IMR-90 (cell line): ENCODE measurements around the gene NRP2. TPM values are rescaled to one million over a fixed set of nuclear protein-coding genes. Genes with fewer than 3 reads are reported as not detected.

Experiments
- ATAC-seq: fragments of 200-7000 bp; cut with Tn5 transposase; 2 replicates; pipeline ENCODE4 v1.9.1; 2020; ENCODE audit warnings: low read depth, mild to moderate bottlenecking, moderate library complexity
- BruUV-seq: library from RNA; stranded (reverse); fragments of 400-500 nt; replicated peaks from 2 replicates; lab custom pipeline; 2021; lab: Mats Ljungman, UMichigan
- CTCF ChIA-PET: fragments of 300-600 bp; formaldehyde crosslinking; extraction: SDS; loops from one replicate; lab custom pipeline; 2021; ENCODE audit warnings: antibody characterized with exemption; lab: Yijun Ruan, JAX
- POLR2A ChIA-PET: fragments of 300-600 bp; sonication (Branson Sonifier 250); formaldehyde crosslinking; loops from one replicate; lab custom pipeline; 2022; ENCODE audit warnings: antibody characterized with exemption; ENCODE audit not compliant: unreplicated experiment; lab: Charles Lee
- DNase-seq: peaks from one replicate; pipeline ENCODE4 v3.0.0; 2013
- H2AFZ ChIP-seq: replicated peaks from 2 replicates; pipeline ENCODE3; 2013; ENCODE audit warnings: low read length, mild to moderate bottlenecking; ENCODE audit not compliant: poor library complexity
- H2AK5ac ChIP-seq: 2 replicates; pipeline ENCODE4 v1.6.1; 2013; ENCODE audit warnings: low read depth, low read length, inconsistent platforms
- H2AK9ac ChIP-seq: replicated peaks from 2 replicates; pipeline ENCODE3; 2013; ENCODE audit warnings: mild to moderate bottlenecking, low read depth, low read length, moderate library complexity; ENCODE audit not compliant: poor library complexity
- H2BK120ac ChIP-seq: 2 replicates; pipeline ENCODE4 v1.6.1; 2013; ENCODE audit warnings: low read depth, low read length, inconsistent platforms
- H2BK15ac ChIP-seq: 3 replicates; pipeline ENCODE4 v1.6.1; 2013; ENCODE audit warnings: low read depth, low read length, inconsistent platforms
- H2BK20ac ChIP-seq: 2 replicates; pipeline ENCODE4 v1.6.1; 2013; ENCODE audit warnings: low read depth, mild to moderate bottlenecking, inconsistent platforms, low read length, moderate library complexity
- H2BK5ac ChIP-seq: 2 replicates; pipeline ENCODE4 v1.6.1; 2013; ENCODE audit warnings: mild to moderate bottlenecking, low read depth, low read length, inconsistent platforms; ENCODE audit not compliant: poor library complexity, severe bottlenecking
- H3K14ac ChIP-seq: replicated peaks from 2 replicates; pipeline ENCODE4 v1.6.1; 2013; ENCODE audit warnings: low read depth, low read length, inconsistent platforms
- H3K18ac ChIP-seq: 2 replicates; pipeline ENCODE4 v1.6.1; 2013; ENCODE audit warnings: low read depth, low read length, control low read depth
- H3K23ac ChIP-seq: 2 replicates; pipeline ENCODE4 v1.6.1; 2013; ENCODE audit warnings: low read depth, low read length, inconsistent platforms
- H3K27ac ChIP-seq: 2 replicates; pipeline ENCODE4 v1.5.1; 2013; ENCODE audit warnings: mild to moderate bottlenecking, control low read depth, low read length; ENCODE audit not compliant: insufficient read depth
- H3K27me3 ChIP-seq: 2 replicates; pipeline ENCODE4 v1.6.1; 2013; ENCODE audit warnings: low read length; ENCODE audit not compliant: control insufficient read depth, insufficient read depth
- H3K36me3 ChIP-seq: 2 replicates; pipeline ENCODE4 v1.6.1; 2013; ENCODE audit warnings: low read length, mixed read lengths; ENCODE audit not compliant: control insufficient read depth, insufficient read depth
- H3K4ac ChIP-seq: 2 replicates; pipeline ENCODE4 v1.6.1; 2013; ENCODE audit warnings: low read depth, low read length, inconsistent platforms
- H3K4me1 ChIP-seq: 2 replicates; pipeline ENCODE4 v1.6.1; 2013; ENCODE audit warnings: low read length, mixed read lengths; ENCODE audit not compliant: control insufficient read depth, insufficient read depth
- H3K4me2 ChIP-seq: 2 replicates; pipeline ENCODE4 v1.6.1; 2013; ENCODE audit warnings: low read depth, mild to moderate bottlenecking, control low read depth, low read length, moderate library complexity
- H3K4me3 ChIP-seq: 2 replicates; pipeline ENCODE4 v1.5.1; 2013; ENCODE audit warnings: low read depth, mild to moderate bottlenecking, control low read depth, low read length, moderate library complexity; ENCODE audit not compliant: insufficient read depth
- H3K56ac ChIP-seq: 2 replicates; pipeline ENCODE4 v1.6.1; 2013; ENCODE audit warnings: low read length, inconsistent platforms; ENCODE audit not compliant: insufficient read depth; ENCODE audit errors: extremely low read depth
- H3K79me1 ChIP-seq, 2 experiments: 2 replicates each; pipeline ENCODE4 v1.6.1; 2013; ENCODE audit warnings: low read length in 2 of 2, inconsistent platforms in 1 of 2, low read depth in 1 of 2
- H3K9ac ChIP-seq: 2 replicates; pipeline ENCODE4 v1.6.1; 2013; ENCODE audit warnings: low read depth, low read length, control low read depth
- H3K9me1 ChIP-seq: 2 replicates; pipeline ENCODE4 v1.6.1; 2013; ENCODE audit warnings: low read length, inconsistent platforms; ENCODE audit not compliant: insufficient read depth
- H3K9me3 ChIP-seq: 2 replicates; pipeline ENCODE4 v1.6.1; 2013; ENCODE audit warnings: low read length; ENCODE audit not compliant: control insufficient read depth, insufficient read depth
- H4K20me1 ChIP-seq: 2 replicates; pipeline ENCODE4 v1.6.1; 2013; ENCODE audit warnings: low read length, inconsistent platforms; ENCODE audit not compliant: insufficient read depth
- H4K5ac ChIP-seq: 2 replicates; pipeline ENCODE4 v1.6.1; 2013; ENCODE audit warnings: mild to moderate bottlenecking, low read depth, low read length, control low read depth
- H4K8ac ChIP-seq, 2 experiments: 2 replicates each; pipeline ENCODE4 v1.6.1; 2013; ENCODE audit warnings: low read depth in 2 of 2, low read length in 2 of 2, control low read depth in 1 of 2, inconsistent platforms in 1 of 2
- H4K91ac ChIP-seq: 2 replicates; pipeline ENCODE4 v1.6.1; 2013; ENCODE audit warnings: low read depth, low read length, inconsistent platforms; ENCODE audit not compliant: insufficient read depth
- CEBPB ChIP-seq: IDR thresholded peaks from 2 replicates; pipeline ENCODE4 v1.6.1; 2012; ENCODE audit warnings: low read depth, low read length, improper control_type of control experiment
- CHD1 ChIP-seq: IDR thresholded peaks from 2 replicates; pipeline ENCODE4 v1.6.1; 2012; ENCODE audit warnings: low read depth, low read length, improper control_type of control experiment
- CTCF ChIP-seq: conservative IDR thresholded peaks from 2 replicates; pipeline ENCODE4 v1.5.1; 2012; ENCODE audit warnings: mild to moderate bottlenecking, low read depth, low read length, improper control_type of control experiment
- ELK1 ChIP-seq: fragments of 150-350 bp; IDR thresholded peaks from 2 replicates; pipeline ENCODE4 v1.6.1; 2016; ENCODE audit warnings: low read depth, mild to moderate bottlenecking, low read length, moderate library complexity, borderline replicate concordance
- FOS ChIP-seq: fragments of 150-350 bp; IDR thresholded peaks from 2 replicates; pipeline ENCODE4 v1.6.1; 2016; ENCODE audit warnings: low read depth, low read length
- MAFK ChIP-seq: IDR thresholded peaks from 2 replicates; pipeline ENCODE4 v1.6.1; 2012; ENCODE audit warnings: low read depth, low read length, improper control_type of control experiment
- POLR2A ChIP-seq: IDR thresholded peaks from 2 replicates; pipeline ENCODE4 v1.6.1; 2012; ENCODE audit warnings: mild to moderate bottlenecking, low read depth, low read length
- RAD21 ChIP-seq: IDR thresholded peaks from 2 replicates; pipeline ENCODE4 v1.6.1; 2012; ENCODE audit warnings: low read length, improper control_type of control experiment
- RCOR1 ChIP-seq: IDR thresholded peaks from 2 replicates; pipeline ENCODE4 v1.6.1; 2012; ENCODE audit warnings: mild to moderate bottlenecking, low read length, improper control_type of control experiment; ENCODE audit not compliant: insufficient replicate concordance
- RFX5 ChIP-seq: IDR thresholded peaks from 2 replicates; pipeline ENCODE4 v1.8.0; 2012; ENCODE audit warnings: low read depth, mild to moderate bottlenecking, low read length, moderate library complexity
- USF2 ChIP-seq: fragments of 150-350 bp; IDR thresholded peaks from 2 replicates; pipeline ENCODE4 v1.6.1; 2017; ENCODE audit warnings: mild to moderate bottlenecking, antibody characterized with exemption, low read length, low read depth
- WGBS, 2 experiments: methylation state at CpG; one replicate each; pipeline versions ENCODE4 v1.1.5 to v1.1.7; 2013; ENCODE audit warnings: missing lambda C conversion rate in 2 of 2; ENCODE audit not compliant: insufficient read length in 1 of 2; ENCODE audit errors: extremely low coverage in 2 of 2; 5-methylcytosine and 5-hydroxymethylcytosine counted together
- dilution Hi-C: fragments of 300-500 bp; cut with HindIII; formaldehyde crosslinking; loops from one replicate; pipeline ENCODE4 v1.14.3; 2018; ENCODE audit warnings: low sequenced_read_pairs; ENCODE audit not compliant: unreplicated experiment
- in situ Hi-C: fragments of 300-500 bp; cut with MboI; formaldehyde crosslinking; loops from 3 replicates; pipeline ENCODE4 v1.14.3; 2019; ENCODE audit warnings: low sequenced_read_pairs, inconsistent platforms, mixed read lengths
- intact Hi-C: fragments of 100-400 bp; cut with micrococcal nuclease; formaldehyde crosslinking; loops from 2 replicates; pipeline ENCODE4 v1.10.0; 2022
- polyA plus RNA-seq, 3 experiments: library from polyadenylated mRNA; depleted of rRNA; stranded (reverse); fragments of >200 nt; gene quantifications; 2 replicates each; pipeline ENCODE4 v1.2.3, GENCODE V29; 2012; ENCODE audit warnings: low replicate concordance in 1 of 3
- total RNA-seq: library from RNA; depleted of rRNA; stranded (reverse); fragments of >200 nt; gene quantifications from 2 replicates; pipeline ENCODE4 v1.2.3, GENCODE V29; 2012

Gene NRP2
- total and polyA plus RNA-seq, 2 of the 4 experiments (the other 2 are of a cell fraction), result 46.4 to 51.3 TPM

- H3K14ac ChIP-seq, result no peak overlapping the region
- H2BK15ac ChIP-seq, result no peak overlapping the region
- H2BK20ac ChIP-seq, result no peak overlapping the region
- no peak overlapping the region for H4K5ac ChIP-seq
- ChIA-PET CTCF (no interaction called here), POLR2A (no interaction called here)
- dilution Hi-C loops (no loop called here), in situ Hi-C loops (no loop called here), intact Hi-C loops (no loop called here)
- no peak overlapping the region for H2AK9ac ChIP-seq
- no peak overlapping the region for H3K18ac ChIP-seq
- H3K4me3 ChIP-seq, result no peak overlapping the region
- H3K27ac ChIP-seq, result no peak overlapping the region
- peaks cover 13% of the 10 kb centered on the region for H3K36me3 ChIP-seq
- no peak overlapping the region for H2AK5ac ChIP-seq
- no peak overlapping the region for H3K56ac ChIP-seq
- BruUV-seq, result no TSS peak
- H3K4ac ChIP-seq, result no peak overlapping the region
- no peak overlapping the region for H3K4me2 ChIP-seq
- H2BK5ac ChIP-seq, result no peak overlapping the region
- no peak for ATAC-seq
- no CpG with 5 or more reads among the region's 1 CpG for WGBS, 2 experiments
- no peaks in the 10 kb centered on the region for H3K27me3 ChIP-seq
- H2BK120ac ChIP-seq, result no peak overlapping the region
- no peak overlapping the region for H3K23ac ChIP-seq
- TF ChIP-seq CTCF (no peak), CHD1 (no peak), RCOR1 (no peak), CEBPB (no peak), RAD21 (no peak), ELK1 (no peak), USF2 (no peak), RFX5 (no peak), POLR2A (no peak), FOS (no peak), MAFK (no peak)
- H4K91ac ChIP-seq, result no peak overlapping the region
- DNase-seq, result no peak
- no peak overlapping the region for H2AFZ ChIP-seq
- H3K9me3 ChIP-seq, result no peaks in the 10 kb centered on the region
- H3K79me1 ChIP-seq, result no peaks in the 10 kb centered on the region
- no peak overlapping the region for H4K8ac ChIP-seq
- H3K9ac ChIP-seq, result no peak overlapping the region
- H3K4me1 ChIP-seq, result peaks cover 4% of the 10 kb centered on the region; the same call in 1 of the 2 replicates
- H3K9me1 ChIP-seq, result peaks cover 2% of the 10 kb centered on the region; the same call in 1 of the 2 replicates
- H4K20me1 ChIP-seq, result no peaks in the 10 kb centered on the region
These were observed 107.6 kb downstream of the NRP2 start for GRCh38 chr2:205789906-205790305.
